Glutamatergic neuron (in vitro differentiated cells): ENCODE measurements around the gene FBXO27. TPM values are rescaled to one million over a fixed set of nuclear protein-coding genes. Genes with fewer than 3 reads are reported as not detected.

Experiments
- DNase-seq: peaks from one replicate; pipeline ENCODE4 v3.0.0; 2022
- H3K27ac Mint-ChIP-seq: one replicate; pipeline ENCODE4 v1.8.0; 2020; ENCODE audit warnings: mild to moderate bottlenecking, mixed read lengths, inconsistent platforms; ENCODE audit not compliant: unreplicated experiment
- H3K27me3 Mint-ChIP-seq: one replicate; pipeline ENCODE4 v1.8.0; 2020; ENCODE audit warnings: mild to moderate bottlenecking, moderate library complexity, mixed read lengths, inconsistent platforms; ENCODE audit not compliant: unreplicated experiment
- H3K36me3 Mint-ChIP-seq: one replicate; pipeline ENCODE4 v1.8.0; 2020; ENCODE audit warnings: mild to moderate bottlenecking, mixed read lengths, inconsistent platforms; ENCODE audit not compliant: unreplicated experiment
- H3K4me1 Mint-ChIP-seq: one replicate; pipeline ENCODE4 v1.8.0; 2020; ENCODE audit warnings: mild to moderate bottlenecking, low read depth, mixed read lengths, inconsistent platforms; ENCODE audit not compliant: unreplicated experiment
- H3K4me3 Mint-ChIP-seq: one replicate; pipeline ENCODE4 v1.8.0; 2020; ENCODE audit warnings: mild to moderate bottlenecking, mixed read lengths, inconsistent platforms; ENCODE audit not compliant: unreplicated experiment
- H3K9me3 Mint-ChIP-seq: one replicate; pipeline ENCODE4 v1.8.0; 2020; ENCODE audit warnings: mild to moderate bottlenecking, moderate library complexity, mixed read lengths, inconsistent platforms; ENCODE audit not compliant: unreplicated experiment
- total RNA-seq: library from RNA; stranded (reverse); fragmentation: NEBNext Ultra II Directional; extraction: Animal tissue kit (Norgen Biotek cat#: 25700); gene quantifications from one replicate; pipeline ENCODE4 v1.2.1, GENCODE V29; 2021; ENCODE audit not compliant: unreplicated experiment
- TF ChIP-seq, protein P1 (sequence below): fragments of 200-600 bp; sonication (generic); IDR thresholded peaks from one replicate; pipeline ENCODE4 v1.5.0; 2021; ENCODE audit not compliant: partially characterized antibody, unreplicated experiment

FBXO27 gene
- total RNA-seq, 1 donor from 2014 or later, result 2.2 TPM

- Mint-ChIP-seq H3K4me1 (no peaks in the 10 kb centered on the region), H3K36me3 (no peaks in the 10 kb centered on the region), H3K27ac (no peak overlapping the region), H3K27me3 (no peaks in the 10 kb centered on the region), H3K4me3 (no peak overlapping the region), H3K9me3 (peaks cover 5% of the 10 kb centered on the region)
- no peak for DNase-seq
- TF ChIP-seq, protein P1, sequence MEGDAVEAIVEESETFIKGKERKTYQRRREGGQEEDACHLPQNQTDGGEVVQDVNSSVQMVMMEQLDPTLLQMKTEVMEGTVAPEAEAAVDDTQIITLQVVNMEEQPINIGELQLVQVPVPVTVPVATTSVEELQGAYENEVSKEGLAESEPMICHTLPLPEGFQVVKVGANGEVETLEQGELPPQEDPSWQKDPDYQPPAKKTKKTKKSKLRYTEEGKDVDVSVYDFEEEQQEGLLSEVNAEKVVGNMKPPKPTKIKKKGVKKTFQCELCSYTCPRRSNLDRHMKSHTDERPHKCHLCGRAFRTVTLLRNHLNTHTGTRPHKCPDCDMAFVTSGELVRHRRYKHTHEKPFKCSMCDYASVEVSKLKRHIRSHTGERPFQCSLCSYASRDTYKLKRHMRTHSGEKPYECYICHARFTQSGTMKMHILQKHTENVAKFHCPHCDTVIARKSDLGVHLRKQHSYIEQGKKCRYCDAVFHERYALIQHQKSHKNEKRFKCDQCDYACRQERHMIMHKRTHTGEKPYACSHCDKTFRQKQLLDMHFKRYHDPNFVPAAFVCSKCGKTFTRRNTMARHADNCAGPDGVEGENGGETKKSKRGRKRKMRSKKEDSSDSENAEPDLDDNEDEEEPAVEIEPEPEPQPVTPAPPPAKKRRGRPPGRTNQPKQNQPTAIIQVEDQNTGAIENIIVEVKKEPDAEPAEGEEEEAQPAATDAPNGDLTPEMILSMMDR, result no peak
Observed at GRCh38 chr19:39017026-39017425, 15.3 kb downstream of the FBXO27 start.

DNA sequence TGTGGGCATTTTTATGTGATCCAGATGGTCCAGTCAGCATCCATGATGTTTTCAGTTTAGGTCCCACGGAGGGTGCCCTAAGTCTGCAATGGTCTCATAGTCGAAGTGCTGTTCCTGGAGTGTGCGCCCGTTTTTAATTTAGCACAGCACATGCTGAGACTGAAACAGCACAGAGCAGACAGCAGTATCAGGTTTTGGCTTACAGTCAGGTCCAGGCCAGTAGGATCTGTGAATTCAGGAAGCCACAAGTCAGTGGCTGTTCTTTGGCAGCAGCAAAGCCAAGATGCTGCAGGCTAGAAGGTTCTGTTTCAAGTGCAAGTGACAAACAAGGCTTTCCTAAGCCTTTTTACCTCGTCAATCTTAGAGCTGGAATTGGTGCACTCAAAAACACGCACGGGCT lies 18.3 kb downstream of the FBXO27 start:
- DNase-seq, result no peak
- no peaks in the 10 kb centered on the region for H3K27me3 Mint-ChIP-seq
- H3K4me1 Mint-ChIP-seq, result no peaks in the 10 kb centered on the region
- no peaks in the 10 kb centered on the region for H3K36me3 Mint-ChIP-seq
- TF ChIP-seq, protein P1, result no peak
- peaks cover 2% of the 10 kb centered on the region for H3K9me3 Mint-ChIP-seq
- H3K4me3 Mint-ChIP-seq, result no peak overlapping the region
- no peak overlapping the region for H3K27ac Mint-ChIP-seq

DNA sequence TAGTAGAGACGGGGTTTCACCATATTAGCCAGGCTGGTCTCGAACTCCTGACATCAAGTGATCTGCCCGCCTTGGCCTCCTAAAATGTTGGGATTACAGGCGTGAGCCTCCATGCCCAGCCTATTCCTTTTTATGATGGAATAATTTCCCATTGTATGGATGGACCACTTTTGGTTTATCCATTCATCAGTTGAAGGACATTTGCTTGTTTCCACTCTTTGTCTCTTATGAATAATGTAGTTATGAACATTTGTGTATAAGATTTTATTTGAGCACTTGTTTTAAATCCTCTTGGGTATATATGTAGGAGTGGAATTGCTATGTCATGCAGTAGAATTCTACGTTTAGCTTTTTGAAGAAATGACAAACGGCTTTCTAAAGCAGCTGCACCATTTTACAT lies 23.3 kb downstream of the FBXO27 start:
- Mint-ChIP-seq H3K27me3 (peaks cover 2% of the 10 kb centered on the region), H3K4me3 (no peak overlapping the region), H3K4me1 (no peaks in the 10 kb centered on the region), H3K36me3 (no peaks in the 10 kb centered on the region), H3K27ac (no peak overlapping the region), H3K9me3 (no peaks in the 10 kb centered on the region)
- DNase-seq, result no peak
- TF ChIP-seq, protein P1, result no peak

DNA sequence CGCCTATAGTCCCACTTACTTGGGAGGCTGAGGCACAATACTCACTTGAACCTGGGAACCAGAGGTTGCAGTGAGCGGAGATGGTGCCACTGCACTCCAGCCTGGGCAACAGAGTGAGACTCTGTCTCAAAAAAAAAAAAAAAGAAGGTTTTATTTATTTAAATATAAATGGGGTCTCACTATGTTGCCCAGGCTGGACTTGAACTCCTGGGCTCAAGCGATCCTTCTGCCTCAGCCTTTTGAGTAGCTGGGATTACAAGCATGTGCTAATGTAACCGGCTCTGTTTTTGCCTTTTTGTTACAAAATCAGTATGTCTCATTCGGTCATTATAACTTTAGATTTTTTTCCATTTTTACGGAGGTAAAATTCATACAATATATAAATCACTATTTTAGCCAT lies 24.2 kb downstream of the FBXO27 start:
- DNase-seq, result no peak
- Mint-ChIP-seq H3K36me3 (no peaks in the 10 kb centered on the region), H3K9me3 (no peaks in the 10 kb centered on the region), H3K27me3 (peaks cover 2% of the 10 kb centered on the region), H3K27ac (no peak overlapping the region), H3K4me3 (no peak overlapping the region), H3K4me1 (no peaks in the 10 kb centered on the region)
- TF ChIP-seq, protein P1, result no peak

- TF ChIP-seq, protein P1, result no peak
- DNase-seq, result no peak
- no peaks in the 10 kb centered on the region for H3K36me3 Mint-ChIP-seq
Observed at GRCh38 chr19:39007096-39007495, 25.3 kb downstream of the FBXO27 start.

More at GRCh38 chr19:39007096-39007495, 25.3 kb downstream of the FBXO27 start:
- H3K9me3 Mint-ChIP-seq, result peaks cover 3% of the 10 kb centered on the region
- peaks cover 2% of the 10 kb centered on the region for H3K27me3 Mint-ChIP-seq
- no peaks in the 10 kb centered on the region for H3K4me1 Mint-ChIP-seq
- H3K4me3 Mint-ChIP-seq, result no peak overlapping the region
- H3K27ac Mint-ChIP-seq, result no peak overlapping the region
